Stimulated activated CD8-positive, alpha-beta memory T cell treated with anti-CD3 and anti-CD28 coated beads, Interleukin-2, amount 100 ng/mL, for 48 hours (primary cell): ENCODE results near the gene H6PD.
A peak's percentile ranks its signal among the peaks of the same experiment; 100 is the strongest.

Experiments used
- DNase-seq, 2 donors: peaks; one replicate each; pipeline ENCODE4 v3.0.0-alpha.2; 2020; ENCODE audit warnings: low read depth in 2 of 2

The H6PD gene, protein sequence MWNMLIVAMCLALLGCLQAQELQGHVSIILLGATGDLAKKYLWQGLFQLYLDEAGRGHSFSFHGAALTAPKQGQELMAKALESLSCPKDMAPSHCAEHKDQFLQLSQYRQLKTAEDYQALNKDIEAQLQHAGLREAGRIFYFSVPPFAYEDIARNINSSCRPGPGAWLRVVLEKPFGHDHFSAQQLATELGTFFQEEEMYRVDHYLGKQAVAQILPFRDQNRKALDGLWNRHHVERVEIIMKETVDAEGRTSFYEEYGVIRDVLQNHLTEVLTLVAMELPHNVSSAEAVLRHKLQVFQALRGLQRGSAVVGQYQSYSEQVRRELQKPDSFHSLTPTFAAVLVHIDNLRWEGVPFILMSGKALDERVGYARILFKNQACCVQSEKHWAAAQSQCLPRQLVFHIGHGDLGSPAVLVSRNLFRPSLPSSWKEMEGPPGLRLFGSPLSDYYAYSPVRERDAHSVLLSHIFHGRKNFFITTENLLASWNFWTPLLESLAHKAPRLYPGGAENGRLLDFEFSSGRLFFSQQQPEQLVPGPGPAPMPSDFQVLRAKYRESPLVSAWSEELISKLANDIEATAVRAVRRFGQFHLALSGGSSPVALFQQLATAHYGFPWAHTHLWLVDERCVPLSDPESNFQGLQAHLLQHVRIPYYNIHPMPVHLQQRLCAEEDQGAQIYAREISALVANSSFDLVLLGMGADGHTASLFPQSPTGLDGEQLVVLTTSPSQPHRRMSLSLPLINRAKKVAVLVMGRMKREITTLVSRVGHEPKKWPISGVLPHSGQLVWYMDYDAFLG

DNA sequence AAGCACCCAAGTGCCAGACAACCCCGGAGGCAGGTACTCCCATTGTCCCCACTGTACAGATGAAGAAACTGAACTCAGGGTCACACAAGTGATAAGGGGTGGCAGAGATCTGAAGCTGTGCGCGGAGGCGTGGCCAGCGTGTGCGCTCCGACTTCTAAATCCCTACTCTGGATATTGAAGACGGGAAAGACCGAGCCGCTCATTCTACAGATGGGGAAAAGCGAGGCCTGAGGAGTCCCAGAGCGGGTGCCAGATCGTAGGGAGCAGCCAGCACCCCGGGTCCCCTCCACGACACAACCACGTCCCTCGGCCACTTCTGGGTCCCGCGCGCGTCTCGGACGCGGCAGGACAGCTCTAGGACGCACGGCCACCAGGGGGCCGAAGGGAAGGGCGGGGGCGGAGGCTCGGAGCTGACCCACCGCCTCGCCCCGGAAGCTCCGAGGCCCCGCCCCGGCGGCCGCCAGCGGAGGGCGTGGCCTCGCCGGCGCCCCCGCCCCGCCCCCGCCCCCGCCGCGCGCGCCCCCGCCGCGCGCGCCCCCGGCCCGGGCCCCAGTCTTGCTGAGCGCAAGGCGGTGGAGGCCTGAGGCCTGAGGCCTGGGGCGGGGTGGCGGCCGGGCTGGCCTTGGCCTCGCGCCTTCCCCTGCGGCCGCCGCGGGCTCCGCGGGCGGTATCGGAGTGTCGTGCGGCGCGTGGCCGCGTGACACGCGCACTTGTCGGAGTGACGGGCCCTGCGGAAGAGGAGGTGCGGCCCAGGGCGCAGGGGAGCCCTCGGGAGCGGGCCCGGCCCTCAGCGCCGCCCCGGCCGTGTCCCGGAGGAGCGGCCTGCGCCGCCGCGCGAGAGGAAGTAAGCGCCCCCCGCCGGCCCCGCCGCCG is at the start of gene H6PD:
TSS of gene H6PD (plus strand) at position 552 of the 873 bp plus-strand sequence. CDS start 10,161 bp downstream, outside the sequence.
- DNase-seq, result peak; percentile 59 to 68

DNA sequence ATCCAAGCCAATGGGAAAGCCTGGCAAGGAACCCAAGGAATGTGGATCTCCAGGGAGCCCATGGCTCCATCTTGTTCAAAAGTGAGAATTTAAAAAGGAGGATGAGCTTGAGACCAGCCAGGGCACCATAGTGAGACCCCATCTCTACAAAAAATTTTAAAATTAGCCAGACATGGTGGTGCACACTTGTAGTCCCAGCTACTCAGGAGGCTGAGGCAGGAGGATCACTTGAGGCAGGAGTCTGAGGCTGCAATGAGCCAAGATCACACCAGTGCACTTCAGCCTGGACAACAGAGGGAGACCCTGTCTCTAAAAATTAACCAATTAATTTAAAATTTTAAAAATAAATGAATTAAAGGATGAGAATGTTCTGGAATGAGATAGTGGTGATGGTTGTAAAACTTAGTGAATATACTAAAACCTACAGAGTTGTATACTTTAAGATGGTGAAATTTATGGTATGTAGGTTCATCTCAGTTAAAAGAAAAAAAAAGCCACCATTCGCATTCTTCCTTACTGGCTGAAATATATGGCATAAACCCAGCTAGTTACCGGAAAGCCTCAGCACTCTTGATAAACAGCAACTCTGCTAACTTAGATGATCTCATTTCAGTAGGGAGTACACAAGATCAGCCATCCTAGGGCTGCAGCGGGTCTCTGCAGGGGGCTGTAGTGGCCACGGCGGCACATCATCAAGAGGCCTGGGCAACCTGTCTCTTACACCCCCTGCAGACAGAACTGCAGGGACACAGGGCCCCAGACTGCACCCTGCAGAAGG is 48.3 kb upstream of the H6PD start:
- DNase-seq, result no peak

DNA sequence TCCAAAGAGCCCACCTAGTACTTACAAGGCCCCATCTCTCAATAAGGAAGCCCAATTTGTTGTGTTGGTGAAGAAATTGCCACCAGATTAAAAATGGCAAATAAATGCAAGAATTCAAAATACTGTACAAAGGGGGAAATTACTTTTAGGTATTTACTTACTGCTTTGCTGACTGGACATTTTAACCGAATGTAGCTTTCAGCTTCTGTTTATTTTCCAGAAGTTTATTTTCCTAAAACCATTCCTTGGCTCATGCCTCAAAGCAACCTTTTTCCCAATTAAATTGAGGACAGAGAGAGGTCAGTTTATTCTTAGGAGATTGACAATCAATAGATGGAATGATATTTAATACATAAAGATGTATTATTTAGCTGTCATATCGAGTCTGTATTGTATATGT is 47.6 kb upstream of the H6PD start:
- DNase-seq, result no peak

DNA sequence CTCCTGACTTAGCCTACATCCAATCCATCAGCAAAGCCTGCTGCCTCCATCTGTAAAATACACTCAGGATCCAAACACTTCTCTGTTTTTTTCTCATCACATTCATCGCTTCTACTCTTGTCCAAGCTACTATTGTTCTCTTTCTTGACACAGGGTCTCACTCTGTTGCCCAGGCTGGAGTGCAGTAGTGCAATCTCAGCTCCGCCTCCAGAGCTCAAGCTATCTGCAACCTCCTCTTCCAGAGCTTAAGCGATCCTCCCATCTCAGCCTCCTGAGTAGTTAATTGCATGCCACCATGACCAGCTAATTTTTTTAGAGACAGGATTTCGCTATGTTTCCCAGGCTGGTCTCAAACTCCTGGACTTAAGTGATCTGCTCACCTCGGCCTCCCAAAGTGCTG is 44.3 kb upstream of the H6PD start:
- DNase-seq, result no peak

DNA sequence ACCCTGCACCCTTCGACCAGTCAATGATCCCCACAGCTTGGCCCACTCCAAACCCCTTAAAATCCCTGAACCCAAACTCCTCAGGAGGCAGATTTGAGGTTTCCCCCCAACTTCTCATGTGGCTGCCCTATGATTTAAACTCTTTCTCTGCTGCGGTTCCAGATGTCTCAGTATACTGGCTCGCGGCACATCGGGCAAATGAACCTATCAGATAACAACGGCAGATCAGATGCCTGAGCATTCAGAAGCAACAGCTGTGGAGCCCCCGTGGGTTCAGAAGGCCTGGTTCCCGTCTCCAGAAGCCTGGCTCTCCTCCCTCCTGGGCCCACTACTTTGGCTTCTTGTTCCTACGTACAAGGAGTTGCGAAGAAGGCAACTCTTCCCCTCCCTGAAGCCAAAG is 43.3 kb upstream of the H6PD start:
- no peak for DNase-seq

DNA sequence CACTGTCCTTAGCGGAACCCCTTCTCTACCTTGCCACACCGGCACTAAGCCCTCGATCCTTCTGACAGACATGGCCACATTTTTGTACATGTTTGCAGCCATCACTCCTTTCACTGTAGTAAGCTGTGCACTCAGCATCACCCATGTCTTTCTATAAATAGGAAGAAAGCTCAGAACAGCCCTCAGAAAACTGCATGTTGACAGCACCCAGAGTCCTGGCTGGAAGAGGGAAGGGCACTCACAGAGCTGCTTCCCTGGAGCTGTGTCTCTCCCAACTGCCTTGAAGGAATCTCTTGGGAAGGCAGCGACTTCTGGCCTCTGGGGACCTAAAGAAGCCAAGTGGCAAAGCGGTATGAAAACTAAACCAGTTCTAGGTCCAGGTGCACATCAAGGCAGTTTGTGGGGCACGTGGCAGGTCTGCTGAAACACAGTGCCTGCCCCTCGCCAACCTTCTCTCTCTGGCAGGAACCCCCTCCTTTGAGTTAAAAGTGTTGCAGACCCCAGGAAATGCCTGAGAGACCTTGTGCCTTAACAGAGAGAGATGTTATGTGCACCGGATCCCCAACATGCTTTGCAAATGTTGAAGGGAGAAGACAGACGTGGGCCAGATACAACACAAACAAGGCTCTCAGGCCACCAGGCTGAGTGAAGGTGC is 41.9 kb upstream of the H6PD start:
- DNase-seq, result no peak

DNA sequence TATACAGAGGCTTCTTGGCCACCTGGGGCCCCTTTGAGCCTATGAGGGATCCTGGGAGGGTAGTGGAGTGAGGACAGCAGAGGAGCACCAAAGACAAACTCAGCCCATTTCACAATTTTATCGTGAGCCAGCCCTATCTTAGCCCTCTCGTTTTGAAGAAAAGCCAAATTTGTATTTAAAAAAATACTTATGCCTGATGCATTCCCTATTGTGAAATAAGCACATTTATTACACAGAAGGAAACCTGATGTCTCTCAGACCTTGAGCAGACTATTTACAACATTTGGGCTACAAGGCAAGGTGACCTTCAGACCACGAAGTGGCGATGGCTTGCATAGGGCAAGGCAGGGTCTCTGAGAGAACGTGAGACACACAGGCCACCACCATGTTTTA is 41.3 kb upstream of the H6PD start:
- no peak for DNase-seq

DNA sequence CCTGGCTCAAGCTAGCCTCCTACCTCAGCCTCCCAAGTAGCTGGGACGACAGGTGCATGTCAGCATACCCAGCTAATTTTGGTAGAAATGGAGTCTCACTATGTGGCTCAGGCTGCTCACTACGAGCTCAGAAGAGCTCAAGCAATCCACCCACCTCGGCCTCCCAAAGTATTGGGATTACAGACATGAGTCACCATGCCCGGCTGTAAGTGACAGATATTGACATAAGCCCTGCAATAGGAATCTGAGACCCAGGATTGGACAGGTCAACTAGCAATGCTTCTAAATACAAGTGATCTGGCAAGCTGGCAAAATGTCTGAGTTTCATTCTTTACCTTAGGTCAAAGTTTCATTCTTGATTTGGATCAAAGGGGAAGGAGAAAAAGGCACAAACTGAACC is 40.5 kb upstream of the H6PD start:
- DNase-seq, result no peak

DNA sequence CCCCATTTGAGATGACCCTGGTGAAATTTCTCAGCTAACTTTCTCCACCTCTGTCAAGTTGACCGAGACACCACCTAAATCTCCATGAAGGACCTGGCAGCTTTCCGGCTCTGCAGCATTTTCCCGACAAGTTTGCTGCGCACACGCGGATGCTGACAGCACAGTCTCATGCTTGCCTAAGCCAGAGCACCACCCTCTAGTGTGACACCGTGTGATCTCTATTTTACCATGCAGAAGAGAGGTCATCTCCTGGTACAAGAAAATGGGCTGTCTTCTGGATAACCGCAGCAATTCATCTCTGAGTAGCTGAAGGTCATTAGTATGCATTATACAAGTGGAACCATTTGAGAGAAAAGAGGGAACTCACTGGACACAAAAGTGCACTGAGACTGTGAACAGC is 38.9 kb upstream of the H6PD start:
- no peak for DNase-seq

DNA sequence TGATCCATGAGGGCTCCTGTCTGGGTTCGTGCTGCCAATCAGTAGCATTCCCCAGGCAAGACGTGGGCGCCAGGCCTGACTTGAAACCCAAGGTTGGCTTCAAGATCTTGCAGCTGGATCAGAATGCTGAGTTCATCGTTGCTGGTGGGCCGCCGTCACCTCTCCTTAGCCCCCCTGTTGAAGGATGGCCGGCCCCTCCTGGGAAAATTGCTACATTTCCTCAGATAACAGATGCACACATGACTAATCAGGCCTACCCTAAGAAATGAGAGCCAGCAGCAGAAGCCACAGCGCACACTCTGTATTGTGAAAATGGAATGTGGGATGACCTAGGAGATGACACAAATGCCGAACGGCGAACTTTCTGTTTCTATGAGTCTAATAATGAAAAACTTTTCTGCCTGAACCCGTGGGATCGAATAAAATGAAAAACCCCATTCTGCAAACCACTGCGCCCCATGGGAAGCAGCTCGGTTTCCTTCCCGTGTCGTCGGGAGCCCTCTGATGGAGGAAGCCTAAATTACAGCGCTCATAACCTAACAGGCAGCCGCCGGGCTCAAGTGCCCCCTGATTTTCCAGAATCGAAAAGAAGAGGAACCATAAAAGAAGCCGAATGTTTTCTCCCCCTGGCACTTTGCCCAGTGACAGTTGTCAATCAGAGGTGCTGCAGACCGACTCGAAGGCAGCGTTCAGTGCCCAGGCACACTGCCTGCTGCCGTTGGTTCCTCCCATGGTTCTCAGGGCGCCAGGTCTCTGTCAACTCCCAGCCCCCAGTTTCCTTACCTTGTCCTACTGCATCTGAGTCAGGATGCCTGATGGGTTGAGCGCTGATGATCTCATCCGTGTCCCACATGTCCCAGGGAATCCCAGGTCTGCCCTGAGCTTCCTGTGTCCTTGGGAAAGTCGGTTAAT is 38.2 kb upstream of the H6PD start:
- DNase-seq, result peak in 1 of 2 donors; percentile 66

DNA sequence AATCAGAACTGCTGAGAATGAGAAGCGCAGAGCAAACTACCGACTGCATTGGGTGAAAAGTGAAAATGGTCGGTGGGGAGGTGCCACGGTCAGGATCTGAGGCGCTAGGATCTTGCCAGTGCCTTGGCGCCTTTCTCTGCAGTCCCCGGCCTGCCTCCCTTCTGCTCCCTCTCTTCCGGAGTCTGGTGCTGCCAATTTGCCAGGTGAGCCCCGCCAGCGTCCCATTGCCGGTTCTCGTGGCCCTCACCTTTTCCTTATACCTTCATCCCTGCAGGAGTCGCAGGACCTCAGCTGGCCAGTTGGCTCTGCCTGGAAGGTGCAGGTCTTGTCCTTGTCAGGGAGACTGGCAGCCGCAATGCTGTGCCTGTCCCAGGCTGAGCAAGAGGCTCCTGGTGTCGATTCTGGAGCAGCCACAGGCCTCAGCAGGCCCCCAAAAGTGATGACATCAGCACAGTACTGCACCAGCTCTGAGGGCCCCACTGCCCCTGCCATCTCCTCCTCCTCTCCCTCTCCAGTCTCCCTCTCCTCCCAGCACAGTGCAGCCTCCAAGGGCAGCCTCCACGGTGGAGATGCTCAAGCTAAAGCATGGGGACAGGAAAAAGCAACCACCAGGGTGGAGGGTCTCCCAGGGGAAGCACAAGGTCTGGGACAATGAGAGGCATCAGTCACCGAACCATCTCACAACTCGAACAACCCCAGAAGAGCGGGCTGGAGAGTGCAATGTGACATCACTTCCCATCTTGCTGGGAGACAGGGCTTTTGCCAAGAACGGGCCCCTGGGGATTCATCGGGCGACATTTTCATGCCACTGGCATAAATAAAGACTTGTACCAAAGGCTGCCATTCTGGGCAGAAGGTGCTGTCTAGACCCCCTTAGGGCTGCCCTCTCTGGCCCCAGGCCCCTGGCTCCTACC is 37.1 kb upstream of the H6PD start:
- no peak for DNase-seq

DNA sequence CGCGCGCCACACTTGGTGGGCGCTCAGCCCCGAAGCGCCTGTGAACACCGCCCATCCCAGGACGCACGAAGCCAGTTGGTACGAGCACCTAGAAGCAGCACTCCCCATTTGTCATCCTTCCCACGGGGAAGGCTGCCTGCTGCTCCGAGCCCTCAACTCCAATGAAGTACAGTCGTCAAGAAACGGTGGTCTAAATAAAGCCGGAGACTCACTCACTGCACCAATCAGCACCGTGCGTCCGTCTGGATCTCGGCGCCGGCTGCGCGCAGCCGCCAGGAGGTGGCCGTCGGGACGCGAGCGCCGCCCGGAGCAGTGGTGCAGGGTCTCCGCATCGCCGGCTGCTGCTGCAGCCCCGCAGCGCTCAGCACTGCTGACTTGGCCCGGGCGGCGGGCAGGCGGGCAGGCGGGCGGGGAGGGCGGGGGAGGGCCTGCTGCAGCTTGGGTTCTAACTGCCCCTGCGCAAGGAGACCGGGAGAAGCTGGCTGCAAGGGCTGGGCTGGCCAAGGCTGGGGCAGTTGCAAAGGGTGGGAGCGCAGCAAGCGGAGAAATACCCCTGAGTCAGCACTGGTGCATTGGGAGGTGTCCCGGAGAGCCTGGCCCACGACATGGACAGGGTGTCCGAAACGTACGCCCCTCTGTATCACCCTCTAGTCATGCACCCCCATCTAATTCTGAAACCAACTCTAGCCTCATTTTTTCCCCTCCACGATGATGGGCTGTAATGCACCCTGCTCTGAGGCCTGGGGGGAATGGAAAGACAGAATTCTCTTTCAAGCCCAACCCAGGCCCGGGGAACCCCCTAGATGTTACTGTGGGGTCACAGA is 35.8 kb upstream of the H6PD start:
- DNase-seq, result peak in 1 of 2 donors; percentile 46

DNA sequence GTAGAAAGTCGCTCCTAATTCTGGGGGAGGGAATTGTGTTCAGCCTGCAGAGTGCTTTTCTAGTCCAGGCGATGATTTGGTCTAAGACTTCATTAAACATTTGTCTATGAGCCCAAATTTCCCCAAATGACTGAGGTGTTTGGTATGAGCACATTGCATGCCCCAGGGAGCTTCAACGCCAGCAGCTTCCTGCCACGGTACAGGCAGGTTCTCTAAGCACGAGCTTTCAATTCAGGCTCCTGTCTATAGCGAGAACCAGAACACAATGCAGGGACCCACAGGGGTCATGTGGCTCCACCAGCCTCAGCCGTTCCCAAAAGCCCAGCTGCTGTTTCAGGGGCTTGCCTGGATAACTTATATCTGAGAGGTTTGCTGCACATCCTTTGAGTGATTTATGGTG is 34.1 kb upstream of the H6PD start:
- no peak for DNase-seq

DNA sequence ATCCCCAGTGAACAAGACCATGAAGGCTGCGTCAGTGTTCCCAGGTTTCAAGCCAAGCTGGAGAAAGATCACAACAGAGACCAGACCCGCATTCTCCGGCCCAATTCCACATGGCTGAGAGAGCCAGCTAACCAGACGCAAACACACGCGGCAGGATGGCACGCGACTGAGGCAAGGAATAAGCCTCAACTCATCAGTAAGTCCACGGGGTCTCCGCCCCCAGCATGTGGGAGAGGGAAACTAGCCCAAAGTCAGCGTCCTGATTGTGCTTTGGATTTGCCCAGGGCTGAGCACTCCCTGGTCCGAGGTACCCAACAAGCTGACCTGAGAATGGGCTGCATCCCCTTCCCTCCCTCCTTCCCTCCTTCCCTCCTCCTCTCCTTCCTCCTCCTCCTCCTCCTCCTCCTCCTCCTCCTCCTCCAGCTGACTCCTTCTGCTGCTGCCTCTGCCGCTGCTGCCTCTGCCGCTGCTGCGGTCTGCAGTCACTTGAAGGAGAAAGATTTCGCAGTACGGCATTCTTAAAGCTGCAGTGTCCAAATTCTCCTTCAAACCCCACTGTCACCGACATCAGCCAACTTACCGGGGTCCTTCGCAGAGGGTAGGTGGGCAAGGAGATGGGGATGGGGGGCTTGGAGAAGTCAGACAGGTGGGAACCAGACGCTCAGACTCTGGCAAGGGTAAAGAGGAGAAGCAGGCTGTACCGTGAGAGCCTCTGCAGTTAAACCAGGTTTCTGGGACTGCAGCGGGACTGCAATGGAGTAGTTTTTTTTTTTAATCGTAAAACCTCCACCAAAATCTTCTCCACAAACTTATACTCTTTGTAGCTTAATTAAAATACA is 33.0 kb upstream of the H6PD start:
- DNase-seq, result no peak

DNA sequence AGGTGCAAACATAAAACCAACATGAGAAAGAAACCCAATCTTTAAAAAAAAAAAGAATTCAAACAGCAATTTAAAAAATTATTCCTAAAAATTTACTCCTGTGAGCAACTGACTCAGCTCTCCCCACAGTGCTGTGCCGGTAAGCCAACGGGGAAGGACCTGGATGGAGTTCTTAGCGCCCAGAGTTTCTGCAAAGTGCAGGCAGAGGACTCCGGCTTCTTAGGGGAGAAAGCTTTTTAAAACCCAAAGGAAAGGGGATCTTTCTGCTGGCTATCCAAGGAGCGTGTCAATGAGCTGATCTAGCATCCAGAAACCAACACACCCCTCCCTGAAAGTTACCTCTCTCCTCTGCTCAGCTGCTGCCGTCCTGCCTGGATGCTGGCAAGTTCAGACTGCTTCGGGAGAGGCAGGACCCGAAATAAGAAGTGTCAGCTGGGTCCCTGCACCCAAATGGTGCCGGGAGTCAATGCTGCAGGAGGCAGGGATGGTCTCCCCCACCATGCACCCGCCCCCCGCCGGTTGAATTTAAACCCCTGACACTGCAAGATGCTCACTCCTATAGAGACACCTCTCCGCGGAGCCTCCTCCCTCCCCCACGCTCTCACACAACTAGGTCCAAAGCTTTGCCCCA is 32.2 kb upstream of the H6PD start:
- DNase-seq, result no peak

DNA sequence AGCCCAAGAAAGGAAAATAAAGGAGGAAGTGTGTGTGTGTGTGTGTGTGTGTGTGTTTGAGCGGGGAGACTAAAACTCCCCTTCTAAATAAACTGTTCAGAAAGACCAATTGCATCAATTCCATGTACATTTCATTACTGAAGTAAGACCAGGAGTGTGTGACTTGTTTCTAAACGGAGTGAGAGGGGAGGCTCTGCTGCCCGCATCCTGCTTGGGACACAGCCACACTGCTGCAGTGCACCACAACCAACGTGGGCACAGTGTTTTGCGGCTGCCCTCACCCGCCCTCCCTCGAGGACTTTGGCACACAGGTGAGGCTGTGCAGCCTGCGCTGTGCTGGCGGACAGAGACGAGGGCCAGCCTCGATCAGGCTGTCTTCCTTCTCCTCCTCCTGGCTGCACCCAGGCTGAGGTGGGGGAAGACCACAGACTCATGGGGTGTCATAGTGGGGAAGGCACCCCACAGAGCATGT is 31.0 kb upstream of the H6PD start:
- DNase-seq, result peak in 1 of 2 donors; percentile 35
